PC-3 (cell line): ENCODE results near the gene RPL22. TPM values are rescaled to one million over a fixed set of nuclear protein-coding genes. Genes with fewer than 3 reads are reported as not detected.

Source experiments
- ATAC-seq: fragments of 200-7000 bp; cut with Tn5 transposase; 2 replicates; pipeline ENCODE4 v1.9.1; 2020; ENCODE audit warnings: mild to moderate bottlenecking, moderate library complexity
- BruUV-seq: library from RNA; stranded (reverse); fragments of 400-500 nt; replicated peaks from 2 replicates; lab custom pipeline; 2021; lab: Mats Ljungman, UMichigan
- CTCF ChIA-PET: fragments of 300-600 bp; sonication (Branson Sonifier 250); formaldehyde crosslinking; loops from one replicate; lab custom pipeline; 2022; ENCODE audit warnings: antibody characterized with exemption; lab: Charles Lee
- POLR2A ChIA-PET: fragments of 300-600 bp; sonication (Branson Sonifier 250); formaldehyde crosslinking; loops from one replicate; lab custom pipeline; 2022; ENCODE audit warnings: antibody characterized with exemption; ENCODE audit not compliant: unreplicated experiment; lab: Charles Lee
- DNase-seq: peaks from one replicate; pipeline ENCODE4 v3.0.0-alpha.2; 2015
- H2AFZ ChIP-seq: fragments of 300-600 bp; sonication (generic); 2 replicates; pipeline ENCODE4 v1.6.0; 2016; ENCODE audit warnings: antibody characterized with exemption, low read length
- H3F3A ChIP-seq: fragments of 300-600 bp; sonication (generic); one replicate; pipeline ENCODE4 v1.6.0; 2017; ENCODE audit warnings: antibody characterized with exemption, low read length, control low read depth, mild to moderate bottlenecking; ENCODE audit not compliant: unreplicated experiment
- H3K27ac ChIP-seq: fragments of 300-600 bp; sonication (generic); 2 replicates; pipeline ENCODE4 v1.5.1; 2016; ENCODE audit warnings: mild to moderate bottlenecking, low read length
- H3K27me3 ChIP-seq: fragments of 300-600 bp; sonication (generic); 2 replicates; pipeline ENCODE4 v1.6.1; 2016; ENCODE audit warnings: low read length, mixed read lengths
- H3K36me3 ChIP-seq: fragments of 300-600 bp; sonication (generic); 2 replicates; pipeline ENCODE4 v1.6.1; 2016; ENCODE audit warnings: low read depth, mixed run types, low read length, mixed read lengths
- H3K4me1 ChIP-seq: fragments of 300-600 bp; sonication (generic); 2 replicates; pipeline ENCODE4 v1.5.1; 2016; ENCODE audit warnings: low read length; ENCODE audit not compliant: insufficient read depth
- H3K4me2 ChIP-seq: fragments of 300-600 bp; sonication (generic); 2 replicates; pipeline ENCODE4 v1.6.0; 2016; ENCODE audit warnings: low read length
- H3K4me3 ChIP-seq: fragments of 300-600 bp; sonication (generic); 2 replicates; pipeline ENCODE4 v1.5.1; 2016; ENCODE audit warnings: mild to moderate bottlenecking, low read length, mixed read lengths
- H3K79me2 ChIP-seq: fragments of 300-600 bp; sonication (generic); 2 replicates; pipeline ENCODE4 v1.6.1; 2017; ENCODE audit warnings: low read length, mixed read lengths
- H3K9ac ChIP-seq: fragments of 300-600 bp; sonication (generic); 2 replicates; pipeline ENCODE4 v1.6.0; 2016; ENCODE audit warnings: mild to moderate bottlenecking, low read length
- H3K9me2 ChIP-seq: fragments of 300-600 bp; sonication (generic); replicated peaks from 2 replicates; pipeline ENCODE4 v1.6.1; 2016; ENCODE audit warnings: mixed run types, low read length, mixed read lengths
- H3K9me3 ChIP-seq: fragments of 300-600 bp; sonication (generic); 2 replicates; pipeline ENCODE4 v1.6.1; 2016; ENCODE audit warnings: low read length, mixed read lengths
- H4K20me1 ChIP-seq: fragments of 300-600 bp; sonication (generic); 2 replicates; pipeline ENCODE4 v1.6.1; 2016; ENCODE audit warnings: low read length, mixed read lengths
- EZH2 ChIP-seq: fragments of 300-600 bp; sonication (generic); IDR thresholded peaks from one replicate; pipeline ENCODE4 v1.6.1; 2017; ENCODE audit warnings: antibody characterized with exemption, mild to moderate bottlenecking, low read length; ENCODE audit not compliant: unreplicated experiment
- EZH2phosphoT487 ChIP-seq: fragments of 300-600 bp; sonication (generic); IDR thresholded peaks from 2 replicates; pipeline ENCODE4 v1.6.1; 2018; ENCODE audit warnings: mild to moderate bottlenecking, antibody characterized with exemption, low read length, borderline replicate concordance
- intact Hi-C: fragments of 100-400 bp; cut with micrococcal nuclease; formaldehyde crosslinking; loops from 2 replicates; pipeline ENCODE4 v1.9.0; 2023
- total RNA-seq: library from RNA; depleted of rRNA; stranded (reverse); fragments of >200 nt; gene quantifications from 2 replicates; pipeline ENCODE4 v1.2.3, GENCODE V29; 2014
- TF ChIP-seq, protein P1 (sequence below): fragments of 300-600 bp; sonication (generic); conservative IDR thresholded peaks from 2 replicates; pipeline ENCODE4 v1.5.1; 2017; ENCODE audit warnings: antibody characterized with exemption, low read depth, mild to moderate bottlenecking, low read length

The RPL22 gene
- total RNA-seq, 1 experiment from 2014 or later = 283 TPM

DNA sequence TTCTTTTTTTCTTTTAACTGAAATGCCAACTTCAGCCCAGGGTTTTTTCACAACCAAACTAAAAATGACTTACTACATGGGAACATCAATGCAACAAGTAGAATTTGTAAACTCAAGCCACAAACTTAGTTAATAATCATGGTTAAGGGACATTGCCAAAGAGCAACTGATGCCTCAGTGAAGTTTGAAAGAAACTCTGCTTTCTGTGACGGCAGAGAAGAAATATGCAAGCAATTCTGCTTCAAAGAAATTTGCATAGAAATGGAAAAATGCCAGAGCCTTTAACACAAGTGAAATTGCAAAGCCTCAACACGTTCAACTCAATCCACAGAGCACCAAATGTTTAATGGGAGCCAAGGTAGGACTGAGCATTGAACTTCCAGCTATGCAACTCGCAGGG is 14.2 kb downstream of the RPL22 start:
- no peaks in the 10 kb centered on the region for H3K9me3 ChIP-seq
- H3K4me2 ChIP-seq = no peak overlapping the region
- peaks cover 38% of the 10 kb centered on the region for H3K36me3 ChIP-seq
- TF ChIP-seq EZH2phosphoT487 (no peak), EZH2 (no peak)
- TF ChIP-seq, protein P1, sequence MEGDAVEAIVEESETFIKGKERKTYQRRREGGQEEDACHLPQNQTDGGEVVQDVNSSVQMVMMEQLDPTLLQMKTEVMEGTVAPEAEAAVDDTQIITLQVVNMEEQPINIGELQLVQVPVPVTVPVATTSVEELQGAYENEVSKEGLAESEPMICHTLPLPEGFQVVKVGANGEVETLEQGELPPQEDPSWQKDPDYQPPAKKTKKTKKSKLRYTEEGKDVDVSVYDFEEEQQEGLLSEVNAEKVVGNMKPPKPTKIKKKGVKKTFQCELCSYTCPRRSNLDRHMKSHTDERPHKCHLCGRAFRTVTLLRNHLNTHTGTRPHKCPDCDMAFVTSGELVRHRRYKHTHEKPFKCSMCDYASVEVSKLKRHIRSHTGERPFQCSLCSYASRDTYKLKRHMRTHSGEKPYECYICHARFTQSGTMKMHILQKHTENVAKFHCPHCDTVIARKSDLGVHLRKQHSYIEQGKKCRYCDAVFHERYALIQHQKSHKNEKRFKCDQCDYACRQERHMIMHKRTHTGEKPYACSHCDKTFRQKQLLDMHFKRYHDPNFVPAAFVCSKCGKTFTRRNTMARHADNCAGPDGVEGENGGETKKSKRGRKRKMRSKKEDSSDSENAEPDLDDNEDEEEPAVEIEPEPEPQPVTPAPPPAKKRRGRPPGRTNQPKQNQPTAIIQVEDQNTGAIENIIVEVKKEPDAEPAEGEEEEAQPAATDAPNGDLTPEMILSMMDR = no peak
- ChIA-PET CTCF (interaction anchor here (0.7 to 1.4 kb wide), 3 partner anchors 20 to 76 kb away, joined by 3 to 9 read pairs (median 5); no protein-coding TSS in a partner anchor), POLR2A (interaction anchor here (0.6 to 0.7 kb wide), 2 partner anchors 69 to 74 kb away, joined by 3 read pairs; no protein-coding TSS in a partner anchor)
- peaks cover 44% of the 10 kb centered on the region for H4K20me1 ChIP-seq
- H3F3A ChIP-seq = peaks cover 36% of the 10 kb centered on the region
- intact Hi-C loops = loop anchor here (1.0 to 5.0 kb wide), 2 partner anchors 76 to 133 kb away; no protein-coding TSS in a partner anchor
- H3K27ac ChIP-seq = no peak overlapping the region
- DNase-seq = no peak
- H3K4me3 ChIP-seq = no peak overlapping the region
- H3K4me1 ChIP-seq = peaks cover 14% of the 10 kb centered on the region
- H3K27me3 ChIP-seq = peaks cover 4% of the 10 kb centered on the region; the same call in 1 of the 2 replicates
- no peak for ATAC-seq
- no peak overlapping the region for H2AFZ ChIP-seq
- H3K9me2 ChIP-seq = no peaks in the 10 kb centered on the region
- no TSS peak for BruUV-seq
- H3K79me2 ChIP-seq = peaks cover 36% of the 10 kb centered on the region
- H3K9ac ChIP-seq = no peak overlapping the region

DNA sequence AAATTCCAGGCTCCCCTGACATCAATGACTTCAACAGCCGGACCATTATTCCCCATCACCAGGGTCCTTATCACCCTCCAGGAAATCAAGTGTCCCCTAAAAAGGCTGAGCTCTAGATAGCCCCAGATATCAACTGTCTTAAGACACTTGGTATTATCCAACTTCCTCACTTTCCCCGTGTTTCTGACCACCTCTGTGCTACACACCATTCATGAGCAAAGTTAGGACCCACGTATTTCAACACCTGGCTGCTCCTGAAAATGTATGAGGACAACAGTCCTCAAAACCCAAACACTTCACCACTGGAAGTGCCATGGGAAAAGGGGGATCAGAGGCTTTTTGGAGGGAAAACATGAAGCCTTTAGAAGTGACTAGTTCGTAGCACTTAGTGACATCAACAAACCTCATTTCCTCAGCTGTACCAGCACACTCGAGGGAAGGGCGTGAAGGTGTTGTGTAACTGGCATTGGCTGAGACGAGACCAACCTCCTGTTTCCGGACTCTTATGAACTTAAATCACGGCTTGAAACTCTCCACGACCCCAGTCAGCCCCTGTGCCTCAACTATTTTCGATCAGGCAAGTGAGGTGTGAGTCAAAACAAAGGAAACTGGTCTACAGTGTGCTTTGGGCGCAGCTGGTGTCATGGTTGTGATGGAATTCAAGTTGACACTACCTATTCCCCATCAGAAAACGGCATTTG is 15.2 kb downstream of the RPL22 start:
- POLR2A ChIA-PET = no interaction called here
- H4K20me1 ChIP-seq = peaks cover 40% of the 10 kb centered on the region
- no peak overlapping the region for H3K9ac ChIP-seq
- H3K4me1 ChIP-seq = peaks cover 14% of the 10 kb centered on the region
- no peaks in the 10 kb centered on the region for H3K9me2 ChIP-seq
- H3F3A ChIP-seq = peaks cover 36% of the 10 kb centered on the region
- H3K4me3 ChIP-seq = no peak overlapping the region
- no peak overlapping the region for H3K27ac ChIP-seq
- H2AFZ ChIP-seq = no peak overlapping the region
- peaks cover 30% of the 10 kb centered on the region for H3K36me3 ChIP-seq
- no peaks in the 10 kb centered on the region for H3K9me3 ChIP-seq
- H3K4me2 ChIP-seq = peak overlapping the region; percentile 6; the same call in 1 of the 2 replicates
- H3K79me2 ChIP-seq = peaks cover 27% of the 10 kb centered on the region
- no TSS peak for BruUV-seq
- CTCF ChIA-PET = no interaction called here
- ATAC-seq (no peak), DNase-seq (no peak)
- peaks cover 4% of the 10 kb centered on the region; the same call in 1 of the 2 replicates for H3K27me3 ChIP-seq
- intact Hi-C loops = no loop called here
- TF ChIP-seq EZH2phosphoT487 (no peak), EZH2 (no peak)
- TF ChIP-seq, protein P1 = no peak
